IMR-90 (cell line): ENCODE data around the gene PRKAR1A.

Experiments used
- CTCF ChIP-seq: conservative IDR thresholded peaks from 2 replicates; pipeline ENCODE4 v1.5.1; 2012; ENCODE audit warnings: mild to moderate bottlenecking, low read depth, low read length, improper control_type of control experiment
- POLR2A ChIP-seq: IDR thresholded peaks from 2 replicates; pipeline ENCODE4 v1.6.1; 2012; ENCODE audit warnings: mild to moderate bottlenecking, low read depth, low read length

GRCh38 chr17:68514831-68515635 is 2.8 kb downstream of the PRKAR1A start:
- TF ChIP-seq POLR2A (no peak; the same call in none of the 2 replicates), CTCF (no peak)
